ENCODE measurements around the gene BLVRA.
"Not testable (repeated sequence)": the region's sequence is repeated elsewhere in the genome, so short reads cannot be mapped to it uniquely, and the experiment has no call there.

- TF ChIP-seq POLR2AphosphoS5 (IDR thresholded peaks at IDR 0.05; ENCODE audit: insufficient read depth in 1 of 2, low read depth in 1 of 2): not testable (repeated sequence)
- TF ChIP-seq, protein P1, sequence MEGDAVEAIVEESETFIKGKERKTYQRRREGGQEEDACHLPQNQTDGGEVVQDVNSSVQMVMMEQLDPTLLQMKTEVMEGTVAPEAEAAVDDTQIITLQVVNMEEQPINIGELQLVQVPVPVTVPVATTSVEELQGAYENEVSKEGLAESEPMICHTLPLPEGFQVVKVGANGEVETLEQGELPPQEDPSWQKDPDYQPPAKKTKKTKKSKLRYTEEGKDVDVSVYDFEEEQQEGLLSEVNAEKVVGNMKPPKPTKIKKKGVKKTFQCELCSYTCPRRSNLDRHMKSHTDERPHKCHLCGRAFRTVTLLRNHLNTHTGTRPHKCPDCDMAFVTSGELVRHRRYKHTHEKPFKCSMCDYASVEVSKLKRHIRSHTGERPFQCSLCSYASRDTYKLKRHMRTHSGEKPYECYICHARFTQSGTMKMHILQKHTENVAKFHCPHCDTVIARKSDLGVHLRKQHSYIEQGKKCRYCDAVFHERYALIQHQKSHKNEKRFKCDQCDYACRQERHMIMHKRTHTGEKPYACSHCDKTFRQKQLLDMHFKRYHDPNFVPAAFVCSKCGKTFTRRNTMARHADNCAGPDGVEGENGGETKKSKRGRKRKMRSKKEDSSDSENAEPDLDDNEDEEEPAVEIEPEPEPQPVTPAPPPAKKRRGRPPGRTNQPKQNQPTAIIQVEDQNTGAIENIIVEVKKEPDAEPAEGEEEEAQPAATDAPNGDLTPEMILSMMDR (IDR thresholded peaks at IDR 0.05): not testable (repeated sequence)
These were observed 14.8 kb downstream of the BLVRA start for GRCh38 chr7:43773268-43773667.
